ENCODE measurements around the gene CSF2.

- TF ChIP-seq CTCF (conservative IDR thresholded peaks at IDR 0.05) (no peak), ZFX (IDR thresholded peaks at IDR 0.05) (no peak)
Observed at GRCh38 chr5:132033122-132033521, 40.5 kb upstream of the CSF2 start.

All from C4-2B (cell line).